ENCODE results near the gene DGKD. TPM values are rescaled to one million over a fixed set of nuclear protein-coding genes. Genes with fewer than 3 reads are reported as not detected.
A peak's percentile ranks its signal among the peaks of the same experiment; 100 is the strongest.

The DGKD gene
- total RNA-seq, 1 donor from 2014 or later: 72.5 TPM

DNA sequence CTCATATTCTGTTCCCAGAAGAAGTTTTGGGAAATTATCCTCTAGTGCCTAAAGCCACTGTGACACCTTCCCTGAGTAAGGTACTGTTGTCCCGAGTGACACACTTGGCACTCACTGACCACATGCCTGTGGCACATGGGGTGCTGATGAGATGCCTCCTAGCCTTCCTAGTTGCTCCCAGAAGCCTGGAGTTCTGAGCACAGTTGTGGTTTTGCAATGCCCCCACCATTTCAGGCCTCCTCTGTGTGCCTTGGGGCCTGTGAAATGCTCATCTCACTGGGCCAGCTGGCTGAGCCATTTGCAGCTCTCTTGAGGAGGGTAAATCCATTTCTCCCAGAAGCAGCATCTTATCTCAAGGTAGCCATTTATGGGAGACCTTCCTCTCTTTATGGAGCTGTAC, 91.8 kb downstream of the DGKD start:
- no peak for TF ChIP-seq CTCF (conservative IDR thresholded peaks at IDR 0.05)
- Mint-ChIP-seq H3K27ac (no peak overlapping the region), H3K9me3 (no peaks in the 10 kb centered on the region), H3K4me3 (no peak overlapping the region), H3K36me3 (peaks cover 3% of the 10 kb centered on the region), H3K4me1 (ENCODE audit: unreplicated experiment) (peaks cover 12% of the 10 kb centered on the region), H3K27me3 (no peaks in the 10 kb centered on the region)
- DNase-seq (ENCODE audit: extremely low spot score, unreplicated experiment): no peak

- H3K36me3 Mint-ChIP-seq: peaks cover 3% of the 10 kb centered on the region
- peaks cover 12% of the 10 kb centered on the region for H3K4me1 Mint-ChIP-seq (ENCODE audit: unreplicated experiment)
- no peak overlapping the region for H3K27ac Mint-ChIP-seq
- no peak for TF ChIP-seq CTCF (conservative IDR thresholded peaks at IDR 0.05)
- DNase-seq (ENCODE audit: extremely low spot score, unreplicated experiment): no peak
- H3K4me3 Mint-ChIP-seq: no peak overlapping the region
- no peaks in the 10 kb centered on the region for H3K9me3 Mint-ChIP-seq
- H3K27me3 Mint-ChIP-seq: no peaks in the 10 kb centered on the region
Observed at GRCh38 chr2:233446606-233447305, 92.5 kb downstream of the DGKD start.

- H3K27ac Mint-ChIP-seq: no peak overlapping the region
- peaks cover 3% of the 10 kb centered on the region for H3K36me3 Mint-ChIP-seq
- TF ChIP-seq CTCF (conservative IDR thresholded peaks at IDR 0.05): no peak
- no peaks in the 10 kb centered on the region for H3K27me3 Mint-ChIP-seq
- no peak overlapping the region for H3K4me3 Mint-ChIP-seq
- H3K9me3 Mint-ChIP-seq: no peaks in the 10 kb centered on the region
- peaks cover 12% of the 10 kb centered on the region for H3K4me1 Mint-ChIP-seq (ENCODE audit: unreplicated experiment)
- DNase-seq (ENCODE audit: extremely low spot score, unreplicated experiment): no peak
Observed at GRCh38 chr2:233447506-233448219, 93.4 kb downstream of the DGKD start.

GRCh38 chr2:233448220-233448559, 93.9 kb downstream of the DGKD start:
- TF ChIP-seq CTCF (conservative IDR thresholded peaks at IDR 0.05): peak; percentile 49
- Mint-ChIP-seq H3K27ac (no peak overlapping the region), H3K36me3 (peaks cover 3% of the 10 kb centered on the region), H3K27me3 (no peaks in the 10 kb centered on the region), H3K4me1 (ENCODE audit: unreplicated experiment) (peaks cover 12% of the 10 kb centered on the region), H3K4me3 (no peak overlapping the region), H3K9me3 (no peaks in the 10 kb centered on the region)
- DNase-seq (ENCODE audit: extremely low spot score, unreplicated experiment): no peak

DNA sequence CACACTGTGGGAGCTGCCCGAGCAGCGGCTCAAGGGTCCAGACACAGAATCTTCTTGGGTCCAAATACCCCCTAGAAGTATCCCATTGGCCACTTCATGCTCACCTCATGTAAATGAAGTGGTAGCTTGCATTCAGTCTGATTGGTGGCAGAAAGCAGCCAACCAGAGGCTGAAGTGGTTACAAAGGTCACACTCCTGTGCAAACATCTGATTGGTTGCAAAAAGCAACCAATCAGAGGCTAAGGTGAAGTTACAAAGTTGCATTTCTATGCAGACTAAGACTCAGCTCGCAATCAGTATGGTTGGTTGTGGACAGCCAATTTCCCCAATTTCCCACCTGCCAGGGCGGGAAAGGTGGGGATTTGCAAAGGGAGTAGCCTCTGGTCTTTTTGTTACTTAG, 94.3 kb downstream of the DGKD start:
- H3K27me3 Mint-ChIP-seq: no peaks in the 10 kb centered on the region
- TF ChIP-seq CTCF (conservative IDR thresholded peaks at IDR 0.05): no peak
- H3K9me3 Mint-ChIP-seq: no peaks in the 10 kb centered on the region
- no peak overlapping the region for H3K27ac Mint-ChIP-seq
- DNase-seq (ENCODE audit: extremely low spot score, unreplicated experiment): no peak
- H3K4me3 Mint-ChIP-seq: no peak overlapping the region
- peaks cover 3% of the 10 kb centered on the region for H3K36me3 Mint-ChIP-seq
- peaks cover 8% of the 10 kb centered on the region for H3K4me1 Mint-ChIP-seq (ENCODE audit: unreplicated experiment)
